ENCODE data around the gene GOLGA6L7. TPM values are rescaled to one million over a fixed set of nuclear protein-coding genes. Genes with fewer than 3 reads are reported as not detected.

The GOLGA6L7 gene
- total and polyA plus RNA-seq, 2 of the 4 experiments (the other 2 are of a cell fraction) = not detected

DNA sequence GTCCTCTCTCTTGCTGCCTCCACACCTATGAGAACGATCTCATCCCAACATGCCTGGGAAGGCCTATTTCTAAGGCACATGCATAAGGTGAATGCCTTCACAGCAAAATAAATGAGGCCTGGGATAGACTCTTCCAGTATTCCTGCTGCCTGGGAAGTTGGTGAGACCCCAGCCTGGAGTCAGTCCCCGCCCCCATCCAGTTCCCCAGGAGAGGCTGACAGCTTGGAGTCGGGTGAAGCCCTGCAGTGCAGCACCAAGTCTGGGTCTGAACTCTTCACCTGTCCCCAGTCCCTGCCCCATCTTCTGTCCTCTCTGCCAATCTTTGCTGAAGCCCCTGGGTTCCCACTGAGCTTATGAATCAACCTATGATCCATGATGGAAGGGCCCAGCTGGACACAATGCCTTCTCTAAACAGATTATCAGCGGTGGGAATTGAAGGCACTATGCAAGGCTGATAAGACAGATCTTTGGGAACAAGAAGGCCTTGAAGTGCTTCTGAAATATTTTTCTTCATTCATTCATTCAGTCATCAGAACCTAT, 27.1 kb upstream of the GOLGA6L7 start:
- no peak overlapping the region for H2BK5ac ChIP-seq (ENCODE audit: low read depth, low read length, poor library complexity, severe bottlenecking)
- no peak overlapping the region for H3K9ac ChIP-seq (ENCODE audit: low read depth, low read length)
- no peak overlapping the region for H2BK120ac ChIP-seq (ENCODE audit: low read depth, low read length)
- dilution Hi-C loops (cut with HindIII; ENCODE audit: low sequenced_read_pairs, unreplicated experiment) (no loop called here), intact Hi-C loops (cut with micrococcal nuclease) (no loop called here), in situ Hi-C loops (cut with MboI; ENCODE audit: low sequenced_read_pairs) (no loop called here)
- ChIA-PET POLR2A (ENCODE audit: unreplicated experiment) (interaction anchor here (0.5 kb wide), 1 partner anchor 8 kb away, joined by 3 read pairs; no protein-coding TSS in a partner anchor), CTCF (no interaction called here)
- no peak overlapping the region for H2BK20ac ChIP-seq (ENCODE audit: low read depth, low read length)
- no peaks in the 10 kb centered on the region; the same call in 1 of the 2 replicates for H3K4me1 ChIP-seq (ENCODE audit: control insufficient read depth, insufficient read depth, low read length)
- no peak overlapping the region for H3K56ac ChIP-seq (ENCODE audit: extremely low read depth, insufficient read depth, low read length)
- DNase-seq (no peak), ATAC-seq (ENCODE audit: low read depth) (no peak)
- H3K79me1 ChIP-seq (ENCODE audit: low read depth in 1 of 2, low read length in 2 of 2) = no peaks in the 10 kb centered on the region
- H3K27me3 ChIP-seq (ENCODE audit: control insufficient read depth, insufficient read depth, low read length) = peaks cover 6% of the 10 kb centered on the region
- no peak overlapping the region for H4K8ac ChIP-seq (ENCODE audit: low read depth in 2 of 2, low read length in 2 of 2)
- no peak overlapping the region for H2AFZ ChIP-seq (replicated peaks; ENCODE audit: low read length, poor library complexity)
- H3K23ac ChIP-seq (ENCODE audit: low read depth, low read length) = no peak overlapping the region
- H2BK15ac ChIP-seq (ENCODE audit: low read depth, low read length) = no peak overlapping the region
- H3K9me1 ChIP-seq (ENCODE audit: insufficient read depth, low read length) = no peaks in the 10 kb centered on the region; the same call in 1 of the 2 replicates
- no peak overlapping the region for H3K14ac ChIP-seq (replicated peaks; ENCODE audit: low read depth, low read length)
- no peaks in the 10 kb centered on the region; the same call in 1 of the 2 replicates for H3K9me3 ChIP-seq (ENCODE audit: control insufficient read depth, insufficient read depth, low read length)
- no peak overlapping the region for H3K27ac ChIP-seq (ENCODE audit: insufficient read depth, low read length)
- H3K4ac ChIP-seq (ENCODE audit: low read depth, low read length) = no peak overlapping the region
- TF ChIP-seq NFE2L2 (IDR thresholded peaks at IDR 0.05; ENCODE audit: low read depth, low read length) (no peak), MAFK (IDR thresholded peaks at IDR 0.05; ENCODE audit: low read depth, low read length) (no peak), SMC3 (IDR thresholded peaks at IDR 0.05; ENCODE audit: low read depth, low read length) (no peak), CEBPB (IDR thresholded peaks at IDR 0.05; ENCODE audit: low read depth, low read length) (no peak), BHLHE40 (IDR thresholded peaks at IDR 0.05; ENCODE audit: low read depth, low read length) (no peak), POLR2A (IDR thresholded peaks at IDR 0.05; ENCODE audit: low read depth, low read length) (no peak), CTCF (conservative IDR thresholded peaks at IDR 0.05; ENCODE audit: low read depth, low read length) (no peak), RFX5 (IDR thresholded peaks at IDR 0.05; ENCODE audit: low read depth, low read length) (no peak), CHD1 (IDR thresholded peaks at IDR 0.05; ENCODE audit: low read depth, low read length) (no peak), RAD21 (IDR thresholded peaks at IDR 0.05; ENCODE audit: low read length) (no peak)
- no peaks in the 10 kb centered on the region for H4K20me1 ChIP-seq (ENCODE audit: insufficient read depth, low read length)
- no peak overlapping the region for H3K18ac ChIP-seq (ENCODE audit: low read depth, low read length)
- no peak overlapping the region for H2AK9ac ChIP-seq (replicated peaks; ENCODE audit: low read depth, low read length, poor library complexity)
- H2AK5ac ChIP-seq (ENCODE audit: low read depth, low read length) = no peak overlapping the region
- H3K4me2 ChIP-seq (ENCODE audit: low read depth, low read length) = no peak overlapping the region
- WGBS, 2 experiments (ENCODE audit: extremely low coverage in 2 of 2, insufficient read length in 1 of 2) = 60% methylated on average over 1 of the region's 4 CpGs; no CpG with 5 or more reads in 1 of the 2 experiments
- H3K36me3 ChIP-seq (ENCODE audit: control insufficient read depth, insufficient read depth, low read length) = no peaks in the 10 kb centered on the region
- no peak overlapping the region for H4K5ac ChIP-seq (ENCODE audit: low read depth, low read length)
- BruUV-seq (replicated peaks) = no TSS peak
- no peak overlapping the region for H3K4me3 ChIP-seq (ENCODE audit: insufficient read depth, low read depth, low read length)
- no peak overlapping the region for H4K91ac ChIP-seq (ENCODE audit: insufficient read depth, low read depth, low read length)

All from IMR-90 (cell line).